COR-L47 (cell line): ENCODE data around the gene LIX1L.

Experiments used
- DNase-seq: peaks from one replicate; lab custom pipeline; 2025; lab: John Stamatoyannopoulos, UW

LIX1L gene

GRCh38 chr1:145893306-145894055 is 64.3 kb downstream of the LIX1L start:
- no peak for DNase-seq

- DNase-seq: peak; percentile 20
Measured at GRCh38 chr1:145892486-145893087, 65.2 kb downstream of the LIX1L start.

DNA sequence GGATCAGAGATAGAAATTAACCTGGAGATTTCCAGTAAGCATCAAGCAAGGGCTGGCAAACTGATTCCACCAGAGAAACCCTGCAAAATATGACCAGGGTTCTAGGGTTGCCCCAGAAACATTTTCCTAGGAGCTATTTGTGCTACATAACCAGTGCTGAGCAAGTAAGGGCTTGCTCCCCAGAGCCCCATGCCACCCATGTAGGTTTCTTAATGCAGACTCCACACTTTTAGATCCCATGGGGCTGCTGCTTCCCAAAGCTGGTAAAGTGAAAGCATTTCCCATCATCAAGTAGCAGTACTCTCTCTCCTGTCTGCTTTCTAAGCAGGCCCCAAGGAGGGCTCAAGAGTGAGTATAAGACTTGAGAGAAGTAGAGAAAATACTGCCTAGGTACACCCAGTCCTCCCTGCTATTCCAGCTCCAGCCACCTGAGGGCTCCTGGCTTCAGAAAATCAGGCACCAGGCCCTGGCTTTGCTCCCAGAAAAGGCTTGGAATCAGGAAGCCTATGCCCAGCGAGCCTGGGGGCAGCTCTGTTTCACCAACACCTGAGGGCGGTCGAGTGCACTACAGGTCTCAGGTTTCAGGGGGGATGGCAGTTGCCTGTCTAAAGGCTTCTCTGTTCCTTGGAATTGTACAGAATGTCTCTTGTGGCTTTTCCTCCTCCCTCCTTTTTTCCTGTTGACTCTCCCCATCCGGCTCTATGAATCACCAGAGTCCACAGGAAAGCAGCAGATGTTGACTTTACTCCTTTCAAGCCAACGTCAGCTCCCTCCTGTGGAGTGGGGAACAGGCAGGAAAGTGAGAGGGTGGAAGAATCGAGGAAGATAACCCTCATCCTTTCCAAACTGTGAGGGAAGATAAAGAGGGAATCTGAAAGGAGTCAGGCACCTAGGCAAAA is 66.0 kb downstream of the LIX1L start:
- DNase-seq: peak; percentile 98

GRCh38 chr1:145891143-145891542 is 66.7 kb downstream of the LIX1L start:
- peak; percentile 29 for DNase-seq

DNA sequence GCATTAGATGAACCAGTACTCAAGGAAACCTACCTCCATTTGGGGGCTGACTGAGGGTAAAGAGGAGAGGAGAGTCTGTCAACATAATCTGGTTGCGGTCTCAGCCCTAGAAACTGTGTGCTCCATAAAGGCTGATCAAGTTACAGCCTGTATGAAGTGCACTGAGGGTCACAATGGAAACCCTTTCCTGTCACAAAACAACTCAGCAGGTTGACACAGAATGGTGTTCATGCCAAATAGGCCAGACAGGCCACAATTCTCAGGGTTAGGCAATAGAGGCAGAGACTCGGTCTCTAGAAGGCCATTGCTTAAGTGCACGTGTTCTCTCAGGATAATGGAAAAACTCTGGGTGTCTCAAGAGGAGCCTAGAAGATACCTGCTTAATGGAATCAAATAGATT is 68.1 kb downstream of the LIX1L start:
- no peak for DNase-seq

GRCh38 chr1:145887631-145888030 is 70.2 kb downstream of the LIX1L start:
- no peak for DNase-seq

DNA sequence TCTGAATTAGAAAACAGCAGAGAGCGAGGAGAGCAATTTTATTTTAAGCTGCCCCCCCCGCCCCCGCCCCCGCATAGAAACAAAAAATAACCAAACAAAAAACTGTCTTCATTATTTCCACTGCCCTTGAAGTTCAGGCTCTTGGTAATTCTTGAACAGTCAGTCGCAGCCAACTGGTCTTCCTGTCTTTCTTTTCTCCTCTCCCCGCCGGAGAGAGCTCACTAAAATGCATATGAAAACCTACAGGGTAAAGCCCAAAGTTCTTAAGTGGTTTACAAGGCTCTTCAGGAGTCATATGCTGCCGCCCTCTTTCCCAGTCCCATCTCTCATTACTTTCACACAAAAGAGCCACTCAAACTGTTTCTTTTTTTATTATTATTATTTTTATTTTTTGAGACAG is 71.0 kb downstream of the LIX1L start:
- no peak for DNase-seq

- DNase-seq: no peak
Measured at GRCh38 chr1:145886390-145886789, 71.4 kb downstream of the LIX1L start.

DNA sequence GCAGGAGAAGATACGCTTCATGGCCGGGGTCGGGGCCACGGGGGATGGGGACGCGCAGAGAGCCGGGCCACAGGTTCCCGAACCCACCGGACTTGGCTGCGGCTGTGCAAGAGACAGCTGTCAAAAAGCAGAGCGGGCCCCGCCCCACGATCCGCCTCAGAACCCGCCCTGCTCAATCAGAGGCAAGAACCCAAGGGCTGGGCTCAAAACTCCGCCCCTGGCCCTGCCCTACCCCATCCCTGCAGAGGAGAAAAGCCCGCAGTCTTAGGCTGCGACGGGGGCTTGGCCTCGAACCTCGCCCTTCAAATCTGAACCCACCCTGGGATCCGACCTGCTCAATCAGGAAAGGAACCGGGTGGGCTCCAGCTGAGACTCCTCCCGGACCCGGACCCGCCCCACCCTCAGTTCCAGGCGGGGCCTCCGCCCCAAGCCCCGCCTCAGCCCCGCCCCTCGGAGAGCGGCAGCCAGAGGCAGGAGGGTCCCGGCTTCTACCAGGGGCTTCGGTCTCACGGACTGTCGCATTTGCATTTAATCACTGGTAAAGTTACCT is 72.0 kb downstream of the LIX1L start, which contains the start of gene ANKRD35:
TSS of gene ANKRD35 (minus strand) at position 129 of the 550 bp plus-strand sequence. CDS start at position 21, 108 bp downstream.
- DNase-seq: peak; percentile 77

DNA sequence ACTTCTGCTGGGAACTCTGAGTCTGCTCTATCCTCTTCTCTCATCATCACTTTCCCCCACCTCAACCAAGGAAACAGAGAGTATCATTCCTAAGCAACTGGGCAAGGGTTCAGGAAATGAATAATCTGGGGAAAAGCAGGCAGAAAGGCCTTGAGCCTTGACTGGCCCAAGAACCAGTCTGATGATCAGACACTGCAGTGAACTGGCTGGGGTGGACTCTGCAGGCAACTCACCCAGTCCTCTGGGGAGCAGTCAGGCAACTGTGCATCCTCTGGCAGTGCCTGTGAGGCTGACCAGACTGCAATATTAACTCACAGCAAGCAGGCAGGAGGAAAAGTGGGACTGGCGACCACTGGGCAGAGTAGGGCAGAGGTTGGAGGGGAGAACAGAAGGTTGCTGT is 73.1 kb downstream of the LIX1L start:
- DNase-seq: no peak
